GM21423 (cell line): ENCODE results near the gene ARHGAP31.
"Not testable (repeated sequence)": the region's sequence is repeated elsewhere in the genome, so short reads cannot be mapped to it uniquely, and the experiment has no call there.

Source experiments
- ATAC-seq: cut with Tn5 transposase; IDR thresholded peaks from one replicate; pipeline ENCODE4 v1.9.1; 2021; ENCODE audit warnings: mild to moderate bottlenecking, moderate library complexity; ENCODE audit not compliant: unreplicated experiment

ARHGAP31 gene

DNA sequence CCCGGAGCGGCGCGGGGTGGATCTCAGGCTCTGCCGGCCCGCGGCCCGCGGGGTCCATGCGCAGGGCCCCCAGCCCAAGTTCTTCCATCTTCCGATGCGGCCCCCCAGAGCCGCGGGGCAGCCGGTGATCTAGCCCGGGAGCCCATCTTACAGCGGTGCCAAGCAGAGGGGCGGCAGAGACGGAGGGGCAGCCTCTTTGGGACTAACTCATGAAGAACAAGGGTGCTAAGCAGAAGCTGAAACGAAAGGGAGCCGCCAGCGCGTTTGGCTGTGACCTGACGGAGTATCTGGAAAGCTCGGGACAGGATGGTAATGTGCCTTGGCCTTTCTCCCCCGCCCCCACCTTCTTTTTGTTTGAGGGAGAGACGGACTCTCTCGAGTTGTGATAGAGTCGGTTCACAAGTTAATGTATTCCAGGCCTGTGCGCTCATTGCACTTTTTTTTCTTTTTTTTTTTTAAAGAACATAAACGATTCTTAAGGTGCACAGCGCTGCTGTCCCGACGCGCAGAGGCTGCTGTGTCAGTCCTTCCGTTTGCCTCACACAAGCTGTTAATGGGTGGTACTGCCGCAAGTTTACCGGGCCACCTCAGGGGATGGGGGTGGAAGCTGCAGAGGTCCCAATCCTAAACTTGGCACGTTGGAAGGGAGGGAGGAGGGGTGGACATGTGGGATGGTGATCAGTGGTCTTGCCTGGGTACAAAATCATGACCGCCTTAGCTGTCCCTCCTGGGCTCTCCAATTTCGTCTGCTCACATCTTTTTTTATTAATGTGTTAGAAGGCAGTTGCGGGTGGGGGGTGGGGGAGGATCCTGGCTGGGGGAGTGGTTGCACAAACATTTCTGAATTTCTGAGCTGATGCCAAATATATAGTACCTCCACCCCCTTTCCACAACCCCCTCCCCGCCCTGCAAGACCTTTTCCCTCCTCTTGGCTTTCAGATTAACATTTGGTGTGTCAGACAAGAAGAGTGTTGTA is 801 bp downstream of the ARHGAP31 start:
- ATAC-seq, result peak; percentile 33

DNA sequence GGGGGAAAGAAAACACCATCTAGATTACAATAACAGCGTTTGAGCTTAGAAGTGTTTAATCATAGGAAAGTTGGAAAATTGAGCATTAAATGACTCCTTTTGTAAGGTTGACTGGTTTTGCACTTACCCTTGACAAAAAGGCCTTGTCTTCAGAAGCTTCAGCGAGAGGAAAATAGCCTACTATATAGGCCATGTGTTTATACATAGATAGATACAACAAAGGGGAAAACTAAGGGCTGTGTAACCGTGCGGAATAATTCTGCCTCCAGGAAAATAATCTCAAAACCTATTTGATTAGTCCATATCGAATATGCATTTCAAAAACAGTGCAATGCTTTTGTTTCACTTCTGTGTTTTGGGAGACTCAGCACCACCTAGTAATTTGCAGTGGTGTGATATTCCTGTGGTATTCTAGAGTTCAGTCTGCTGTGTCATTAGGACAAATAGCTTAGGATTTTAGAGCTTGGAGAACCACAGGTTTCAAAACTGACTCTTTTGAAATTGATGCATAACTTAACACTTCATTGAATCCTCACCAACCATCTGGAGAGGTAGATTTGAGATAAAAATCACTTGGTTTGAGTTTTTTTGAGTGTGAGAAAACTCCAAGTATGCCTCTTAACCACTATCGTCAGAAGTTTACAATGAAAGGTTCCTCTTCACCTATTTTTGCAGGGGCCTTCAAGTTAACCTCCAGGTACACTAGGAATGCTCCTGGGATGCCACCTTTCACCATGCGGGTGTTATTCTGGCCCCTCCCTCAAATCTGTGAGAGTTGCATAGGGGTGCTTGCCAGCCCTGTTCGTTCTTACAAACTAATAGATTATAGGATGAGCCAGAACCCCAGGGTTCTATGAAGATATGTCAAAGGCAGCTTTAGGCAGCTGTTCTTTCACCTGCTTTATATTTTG is 1.9 kb downstream of the ARHGAP31 start:
- ATAC-seq, result no peak

DNA sequence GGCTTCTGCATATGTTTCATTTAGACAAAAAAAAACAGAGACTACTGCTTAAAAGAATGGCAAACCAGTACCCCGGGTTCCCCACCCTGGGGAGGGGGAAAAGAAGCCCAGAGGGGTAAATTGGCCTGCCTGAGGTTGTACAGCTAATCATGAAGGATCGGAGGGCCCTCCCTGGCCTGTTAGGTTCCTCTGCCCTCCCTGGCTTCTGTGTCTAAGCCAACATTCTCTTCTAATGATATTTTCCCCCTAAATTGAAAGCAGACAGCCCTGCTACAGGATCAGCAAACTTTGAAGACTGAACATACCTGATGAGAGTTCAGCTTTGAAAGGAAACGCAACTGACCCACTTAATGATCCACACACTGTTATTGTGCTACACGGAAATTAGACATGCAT is 2.5 kb downstream of the ARHGAP31 start:
- no peak for ATAC-seq

DNA sequence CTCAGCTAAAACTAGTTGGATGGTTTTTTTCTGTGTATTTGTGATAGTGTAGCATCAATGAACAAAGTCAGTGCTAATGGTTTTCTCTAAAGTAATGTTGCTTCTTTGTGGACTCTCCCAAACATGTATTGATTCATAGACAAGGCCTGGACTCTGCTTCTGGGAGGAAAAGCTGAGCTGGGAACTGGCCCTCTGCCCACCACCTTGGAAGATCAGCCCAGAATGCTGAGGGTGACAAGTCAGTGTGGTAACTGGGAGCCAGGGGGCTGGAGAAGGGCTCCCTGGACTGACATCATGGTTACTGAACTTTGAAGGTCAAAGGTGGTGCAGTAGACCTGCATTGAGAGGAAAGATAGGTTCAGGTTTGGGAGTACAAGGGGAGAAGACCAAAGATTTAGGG is 3.0 kb downstream of the ARHGAP31 start:
- no peak for ATAC-seq

DNA sequence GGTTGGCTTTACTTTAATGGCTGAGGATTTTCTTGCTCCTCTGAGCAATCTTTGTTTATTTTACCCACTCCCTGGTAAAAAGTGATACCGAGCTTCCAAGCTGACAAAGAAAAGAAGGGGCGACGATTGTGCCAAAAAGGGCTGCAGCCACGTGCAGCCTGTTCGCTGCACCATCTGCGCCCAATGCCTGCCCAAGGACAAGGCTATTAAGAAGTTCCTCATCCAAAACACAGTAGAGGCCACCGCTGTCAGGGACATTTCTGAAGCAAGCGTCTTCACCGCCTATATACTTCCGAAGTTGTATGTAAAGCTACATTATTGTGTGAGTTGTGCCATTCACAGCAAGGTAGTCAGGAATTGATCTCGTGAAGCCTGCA is 4.4 kb downstream of the ARHGAP31 start:
- ATAC-seq, result no peak

DNA sequence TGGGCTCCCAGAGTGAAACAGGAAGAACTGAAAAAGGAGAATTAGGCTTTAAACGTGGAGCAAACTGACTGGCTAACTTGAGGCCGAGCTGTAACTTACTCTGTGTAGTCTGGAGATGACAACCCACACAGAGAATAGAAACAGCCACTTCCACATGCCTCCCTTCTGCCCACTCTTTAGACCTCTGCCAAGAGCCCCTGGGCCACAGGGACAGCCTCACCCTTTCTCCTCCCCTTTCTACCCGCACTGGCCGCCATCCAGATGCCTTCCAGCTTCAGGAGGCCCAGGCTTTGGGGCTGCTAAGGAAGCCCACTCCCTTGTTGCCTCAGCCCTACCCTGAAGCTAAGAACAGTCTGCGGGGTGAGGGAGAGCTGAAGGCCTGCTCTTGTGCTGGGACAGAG is 6.8 kb downstream of the ARHGAP31 start:
- ATAC-seq, result no peak

DNA sequence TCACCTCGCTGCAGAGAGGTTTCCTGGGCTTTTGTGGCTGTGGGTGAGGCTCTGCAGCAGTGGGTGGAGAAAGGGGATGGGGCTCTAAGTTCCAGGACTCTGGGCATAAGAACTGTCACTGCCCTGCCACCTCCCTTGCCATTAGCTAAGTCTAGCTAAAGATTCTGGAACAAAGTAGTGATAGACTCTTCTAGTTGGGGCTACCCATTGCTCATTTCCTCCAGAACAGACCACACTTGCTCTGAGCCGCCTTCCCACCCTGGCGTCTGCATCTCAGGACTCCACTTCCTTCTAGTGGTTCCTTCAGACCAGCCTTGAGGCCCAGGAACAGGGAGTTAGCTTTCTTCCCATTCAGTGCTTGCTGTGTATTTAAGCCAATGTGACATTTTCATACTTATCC is 7.5 kb downstream of the ARHGAP31 start:
- ATAC-seq, result no peak

DNA sequence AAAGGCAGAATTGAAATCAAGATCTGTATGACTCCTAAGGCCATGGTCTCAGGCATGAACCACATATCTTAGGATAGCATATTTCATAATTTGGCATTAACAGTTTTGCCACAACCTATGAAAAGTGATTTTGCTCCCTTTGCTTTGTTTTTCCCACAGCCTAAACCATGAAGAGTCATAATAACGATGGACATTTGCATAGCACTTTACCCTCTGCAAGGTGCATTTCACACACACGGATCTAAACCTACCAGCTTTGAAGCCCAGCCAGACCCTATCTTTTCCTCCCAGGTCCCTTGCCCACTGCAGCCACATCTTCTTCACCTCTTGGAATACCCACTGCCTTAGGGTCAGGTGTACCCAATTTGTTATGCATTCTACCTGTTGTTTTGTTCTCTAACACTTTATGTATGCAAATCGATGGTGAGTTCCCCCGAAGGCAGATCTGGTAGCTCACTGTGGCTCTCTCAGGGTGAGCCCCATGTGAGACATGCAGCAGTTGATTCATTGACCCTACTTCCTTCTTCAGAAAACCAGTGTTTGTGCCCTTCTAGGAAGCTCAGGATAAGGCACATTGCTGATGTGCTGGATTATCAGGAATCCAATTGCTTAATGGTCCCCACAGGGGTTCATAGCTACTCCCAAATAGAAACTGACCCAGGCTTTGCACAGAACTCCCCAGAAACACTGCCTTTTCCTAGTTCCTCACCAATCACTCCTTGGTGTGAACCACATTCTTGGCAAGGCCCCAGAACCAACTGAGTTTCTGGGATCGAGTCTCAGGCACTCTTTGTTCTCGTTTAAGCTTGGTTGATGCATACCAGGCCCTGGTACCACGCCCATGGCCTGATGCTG is 8.7 kb downstream of the ARHGAP31 start:
- peak; percentile 59 for ATAC-seq

DNA sequence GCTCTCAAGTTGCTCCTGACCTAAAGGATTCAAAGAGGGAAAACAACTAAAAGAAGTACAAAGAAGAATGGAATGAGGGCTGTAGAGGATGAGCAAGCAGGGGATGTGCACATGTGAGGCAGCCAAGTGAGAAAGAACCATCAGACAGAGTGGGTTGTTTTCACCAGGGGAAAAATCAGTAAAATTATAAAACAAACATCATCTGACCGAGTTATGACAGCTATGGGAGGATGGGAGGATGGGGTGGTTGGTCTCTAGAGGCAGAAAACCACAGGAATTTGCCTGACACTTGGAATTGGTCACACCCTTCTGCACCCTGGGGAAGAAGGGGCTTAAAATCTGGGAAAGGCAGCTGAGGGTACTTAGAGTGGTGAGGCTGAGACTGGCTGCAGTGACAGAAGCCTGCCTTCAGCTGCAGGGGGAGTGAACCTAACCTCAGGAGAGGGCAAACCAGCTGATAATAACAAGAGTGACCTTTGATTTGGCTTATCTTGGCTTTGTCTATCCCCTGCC is 10.1 kb downstream of the ARHGAP31 start:
- no peak for ATAC-seq

DNA sequence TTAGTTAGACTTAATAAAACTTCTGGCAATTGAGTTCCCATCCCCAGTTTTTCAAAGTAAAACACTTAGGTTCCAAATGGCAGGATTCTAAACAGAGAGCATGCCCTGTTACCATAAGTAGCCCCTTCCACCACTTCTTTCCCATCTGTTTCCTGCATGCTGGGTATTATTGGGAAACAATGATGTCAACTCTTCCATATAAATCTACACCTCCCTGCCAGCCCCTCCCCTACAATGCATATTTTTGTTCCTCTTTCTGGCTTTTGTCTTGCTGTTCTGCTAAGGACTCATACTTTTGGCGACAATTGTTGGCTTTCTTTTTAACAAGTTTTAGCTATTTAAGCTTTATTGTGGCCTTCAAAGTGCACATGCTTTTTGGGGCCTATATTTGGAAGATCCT is 11.1 kb downstream of the ARHGAP31 start:
- ATAC-seq, result no peak

DNA sequence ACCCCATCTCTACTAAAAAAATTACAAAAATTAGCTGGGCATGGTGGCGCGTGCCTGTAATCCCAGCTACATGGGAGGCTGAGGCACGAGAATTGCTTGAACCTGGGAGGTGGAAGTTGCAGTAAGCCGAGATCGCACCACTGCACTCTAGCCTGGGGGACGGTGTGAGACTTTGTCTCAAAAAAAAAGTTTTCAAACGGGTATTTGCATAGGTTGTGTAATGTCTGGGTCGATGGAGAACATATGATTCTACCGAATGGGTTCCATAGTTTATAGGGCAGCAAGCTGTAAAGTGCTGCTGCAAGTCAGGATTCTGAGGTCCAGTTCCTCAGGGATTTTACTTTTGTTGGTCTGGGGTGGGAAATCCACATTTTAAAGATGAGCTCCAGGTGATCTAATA is 12.2 kb downstream of the ARHGAP31 start:
- not testable (repeated sequence) for ATAC-seq

DNA sequence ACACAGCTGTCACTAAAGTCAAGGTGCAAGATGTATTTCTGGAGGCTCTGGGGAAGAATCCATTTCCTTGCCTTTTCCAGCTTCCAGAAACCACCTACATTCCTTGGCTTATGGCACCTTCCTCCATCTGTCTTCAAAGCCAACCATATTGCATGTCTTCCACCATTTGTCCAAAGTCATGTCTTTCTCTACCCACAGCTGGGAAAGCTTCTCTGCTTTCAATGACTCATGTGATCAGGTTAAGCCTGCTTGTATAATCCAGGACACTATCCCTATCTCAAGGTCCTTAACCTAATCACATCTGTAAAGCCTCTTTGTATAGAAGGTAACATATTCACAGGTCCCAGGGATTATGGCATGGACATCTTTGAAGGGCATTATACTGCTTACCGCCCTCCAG is 14.2 kb downstream of the ARHGAP31 start:
- no peak for ATAC-seq

DNA sequence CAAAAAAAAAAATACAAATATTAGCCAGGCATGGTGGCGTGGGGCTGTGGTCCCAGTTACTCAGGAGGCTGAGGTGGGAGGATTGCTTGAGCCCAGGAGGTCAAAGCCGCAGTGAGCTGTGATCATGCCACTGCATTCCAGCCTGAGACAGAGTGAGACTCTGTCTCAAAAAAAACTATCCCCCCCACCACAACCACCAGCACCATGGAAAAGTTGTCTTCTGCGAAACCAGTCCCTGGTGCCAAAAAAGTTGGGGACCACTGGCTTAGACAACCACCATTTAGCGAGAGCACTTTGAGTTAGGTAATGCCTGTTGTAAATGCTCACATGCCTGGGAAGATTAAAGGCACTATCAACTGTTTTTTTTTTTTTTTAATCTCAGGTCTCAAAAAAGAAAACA is 15.4 kb downstream of the ARHGAP31 start:
- no peak for ATAC-seq

DNA sequence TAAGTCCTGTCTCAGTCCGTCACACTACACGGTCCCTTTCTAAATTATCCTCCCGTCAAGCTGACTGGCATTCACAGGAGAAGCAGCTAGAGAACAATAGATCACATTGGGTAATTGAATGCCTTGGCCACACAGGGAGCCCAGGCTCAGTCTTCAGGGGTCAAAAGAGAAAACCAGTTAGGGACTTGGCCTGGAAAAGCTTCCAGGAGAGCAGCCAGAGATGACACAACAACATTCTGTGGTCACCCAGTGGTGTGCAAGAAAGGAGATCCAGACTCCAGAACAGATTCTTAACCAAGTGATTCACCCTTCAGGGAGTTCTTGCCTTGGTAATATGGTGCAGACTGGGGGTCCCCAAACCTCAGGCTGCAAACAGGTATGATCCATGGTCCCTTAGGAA is 15.9 kb downstream of the ARHGAP31 start:
- no peak for ATAC-seq

DNA sequence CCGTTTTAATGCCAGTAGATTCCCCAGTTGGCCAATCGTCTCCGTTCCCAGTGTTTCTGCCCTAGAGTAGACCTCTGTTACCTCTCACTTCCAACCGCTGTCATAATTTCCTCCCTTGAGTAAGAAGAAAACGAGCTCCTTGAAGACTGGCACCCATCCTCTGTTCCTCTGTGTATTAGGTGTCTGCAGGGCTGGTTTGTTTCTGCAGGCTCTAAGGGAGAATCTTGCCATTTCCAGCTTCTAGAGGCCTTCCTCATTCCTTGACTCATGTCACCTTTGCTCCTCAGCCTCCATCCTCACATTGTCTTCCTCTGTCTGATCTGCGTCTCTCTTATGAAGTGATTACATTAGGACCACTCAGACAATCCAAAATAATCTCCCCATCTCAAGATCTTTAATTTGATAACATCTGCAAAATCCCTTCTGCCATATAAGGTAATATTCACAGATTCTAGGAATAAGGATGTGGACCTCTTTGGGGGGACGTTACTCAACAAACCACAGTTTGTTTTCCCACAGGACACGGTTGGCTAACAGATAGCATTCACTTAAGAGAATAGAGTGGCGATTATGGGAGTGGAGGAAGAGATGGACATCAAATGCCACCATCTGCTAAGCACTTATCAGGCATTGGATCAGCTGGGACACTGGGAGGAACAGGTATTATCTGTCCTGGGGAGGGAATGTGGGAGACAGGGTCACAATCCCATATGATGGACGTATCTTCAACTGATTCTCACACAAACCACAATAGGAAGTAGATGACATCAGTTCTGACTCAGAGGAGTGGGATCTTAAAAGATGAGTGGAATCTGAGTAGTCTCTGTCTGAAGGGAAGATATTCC is 17.1 kb downstream of the ARHGAP31 start:
- ATAC-seq, result no peak

DNA sequence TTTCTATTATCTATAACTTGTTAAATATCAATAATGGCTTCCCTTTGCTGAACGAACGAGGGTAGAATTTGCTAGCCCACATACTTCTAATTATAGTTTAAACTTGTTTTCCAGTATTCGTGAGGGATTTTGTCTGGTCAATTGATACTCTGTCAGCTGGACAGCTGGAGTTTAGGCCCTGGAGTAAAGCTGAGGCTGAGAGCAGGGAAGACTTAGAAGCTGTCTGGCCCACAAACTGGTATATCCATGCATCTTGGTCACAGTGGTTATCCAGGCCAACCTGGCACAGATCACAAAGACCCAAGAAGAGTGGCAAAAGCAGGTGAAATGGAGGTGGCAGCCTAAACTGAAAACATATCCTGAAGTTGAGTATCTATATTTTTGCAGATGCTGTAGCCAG is 19.3 kb downstream of the ARHGAP31 start:
- ATAC-seq, result no peak

DNA sequence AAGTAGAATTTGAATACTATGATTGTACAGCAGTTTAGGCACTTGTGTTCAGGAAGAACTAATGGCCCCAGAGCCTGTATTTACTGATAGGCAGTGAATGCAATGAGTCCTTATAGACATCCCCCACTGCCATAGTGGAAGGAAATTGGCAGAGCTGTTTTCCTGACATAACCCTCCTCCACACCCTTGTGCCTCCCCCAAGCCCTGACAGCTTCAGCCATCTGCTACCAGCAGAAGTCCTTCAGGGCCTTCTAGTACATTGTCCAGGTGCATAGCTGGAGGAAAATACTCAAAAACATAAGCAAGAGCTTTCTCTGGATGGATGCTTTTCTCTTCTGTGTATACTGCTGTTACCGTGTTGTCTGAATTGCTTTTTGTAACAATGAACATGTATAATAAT is 20.6 kb downstream of the ARHGAP31 start:
- ATAC-seq, result no peak

DNA sequence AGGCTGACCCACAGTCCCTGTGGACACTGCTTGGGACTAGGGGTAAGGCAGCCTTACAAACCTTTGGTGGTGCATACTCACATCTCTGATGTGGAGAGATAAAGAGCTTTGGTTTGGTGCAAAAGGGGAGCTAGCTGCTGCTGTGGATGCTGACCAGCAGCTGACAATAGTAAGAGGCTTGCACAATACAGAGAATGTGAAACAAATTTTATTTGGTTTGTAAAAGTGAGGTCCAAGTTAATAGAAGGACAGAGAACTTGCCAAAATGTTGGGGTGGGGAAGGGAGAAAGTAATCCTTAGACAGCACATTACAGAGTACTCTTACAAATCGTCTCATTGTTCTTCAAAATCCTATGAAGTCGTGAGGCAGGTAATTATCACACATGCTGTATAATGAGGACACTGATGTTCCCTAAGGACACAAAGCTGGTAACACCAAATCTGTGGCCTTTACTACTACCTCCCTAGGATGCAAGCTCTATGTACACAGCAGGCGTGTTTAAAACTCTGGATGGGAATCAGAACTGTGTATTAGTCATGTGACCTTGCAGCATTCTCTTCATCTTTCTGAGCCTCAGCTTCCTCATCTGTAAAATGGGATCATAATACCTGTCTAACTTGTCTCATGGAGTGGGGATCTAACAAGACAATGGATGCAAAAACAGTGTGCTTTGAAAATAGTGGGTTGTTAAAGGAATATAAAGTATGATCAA is 21.6 kb downstream of the ARHGAP31 start:
- no peak for ATAC-seq

DNA sequence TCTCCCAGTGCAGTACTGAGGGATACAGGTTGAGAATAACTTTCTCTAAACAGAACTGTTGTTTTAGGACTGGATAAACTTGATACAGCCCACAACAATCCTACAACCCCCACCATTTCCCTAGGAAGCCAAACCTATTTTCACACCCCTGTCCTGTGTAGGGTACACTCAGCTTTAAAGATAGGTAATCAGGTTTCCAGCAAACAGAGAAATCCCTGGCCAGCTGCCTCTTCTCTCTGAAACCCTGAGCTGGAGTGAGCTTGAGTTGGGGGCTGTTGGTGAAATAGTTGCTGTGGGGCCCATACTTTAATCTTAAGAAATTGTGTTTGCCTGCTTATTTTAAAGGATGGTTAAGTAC is 22.1 kb downstream of the ARHGAP31 start:
- ATAC-seq, result no peak
